Stimulated activated CD4-positive, alpha-beta T cell treated with anti-CD3 and anti-CD28 coated beads, Interleukin-1b, Interleukin-23, amount 100 ng/mL, for 4 hours (primary cell): ENCODE measurements around the gene HELZ.
"Not testable (repeated sequence)": the region's sequence is repeated elsewhere in the genome, so short reads cannot be mapped to it uniquely, and the experiment has no call there.

Source experiments
- DNase-seq, 2 donors: peaks; one replicate each; pipeline ENCODE4 v3.0.0-alpha.2; 2020; ENCODE audit warnings: low read depth in 2 of 2

HELZ gene

GRCh38 chr17:67245073-67245693 lies at the start of gene HELZ:
TSS of gene HELZ (minus strand) at chr17:67245196. CDS start at chr17:67218804, 26,392 bp downstream.
- DNase-seq, result peak; percentile 54 to 66

- peak; percentile 53 to 58 for DNase-seq
Measured at GRCh38 chr17:67293251-67294203, 48.5 kb upstream of the HELZ start.

GRCh38 chr17:67290711-67291291 lies 45.8 kb upstream of the HELZ start:
- DNase-seq, result no peak

- no peak for DNase-seq
Measured at GRCh38 chr17:67290244-67290643, 45.2 kb upstream of the HELZ start.

GRCh38 chr17:67289181-67289876 lies 44.3 kb upstream of the HELZ start:
- no peak for DNase-seq

GRCh38 chr17:67286826-67287225 lies 41.8 kb upstream of the HELZ start:
- not testable (repeated sequence) for DNase-seq

- no peak for DNase-seq
Measured at GRCh38 chr17:67285360-67285759, 40.4 kb upstream of the HELZ start.

GRCh38 chr17:67283731-67284516 lies 38.9 kb upstream of the HELZ start:
- no peak for DNase-seq

GRCh38 chr17:67281743-67282142 lies 36.7 kb upstream of the HELZ start:
- no peak for DNase-seq

GRCh38 chr17:67281053-67281452 lies 36.1 kb upstream of the HELZ start:
- no peak for DNase-seq

GRCh38 chr17:67280279-67280678 lies 35.3 kb upstream of the HELZ start:
- no peak for DNase-seq

GRCh38 chr17:67279115-67279514 lies 34.1 kb upstream of the HELZ start:
- no peak for DNase-seq

GRCh38 chr17:67278363-67278762 lies 33.4 kb upstream of the HELZ start:
- DNase-seq, result no peak

- no peak for DNase-seq
Measured at GRCh38 chr17:67276075-67276474, 31.1 kb upstream of the HELZ start.

GRCh38 chr17:67274466-67274865 lies 29.5 kb upstream of the HELZ start:
- no peak for DNase-seq

- DNase-seq, result no peak
Measured at GRCh38 chr17:67273900-67274299, 28.9 kb upstream of the HELZ start.

GRCh38 chr17:67272312-67273047 lies 27.5 kb upstream of the HELZ start:
- DNase-seq, result no peak

- DNase-seq, result not testable (repeated sequence)
Measured at GRCh38 chr17:67271187-67271586, 26.2 kb upstream of the HELZ start.

- no peak for DNase-seq
Measured at GRCh38 chr17:67270416-67270815, 25.4 kb upstream of the HELZ start.

- DNase-seq, result no peak
Measured at GRCh38 chr17:67266496-67266895, 21.5 kb upstream of the HELZ start.
